ENCODE data around the gene KLHL15.
"Not testable (repeated sequence)": the region's sequence is repeated elsewhere in the genome, so short reads cannot be mapped to it uniquely, and the experiment has no call there.

KLHL15 gene

DNA sequence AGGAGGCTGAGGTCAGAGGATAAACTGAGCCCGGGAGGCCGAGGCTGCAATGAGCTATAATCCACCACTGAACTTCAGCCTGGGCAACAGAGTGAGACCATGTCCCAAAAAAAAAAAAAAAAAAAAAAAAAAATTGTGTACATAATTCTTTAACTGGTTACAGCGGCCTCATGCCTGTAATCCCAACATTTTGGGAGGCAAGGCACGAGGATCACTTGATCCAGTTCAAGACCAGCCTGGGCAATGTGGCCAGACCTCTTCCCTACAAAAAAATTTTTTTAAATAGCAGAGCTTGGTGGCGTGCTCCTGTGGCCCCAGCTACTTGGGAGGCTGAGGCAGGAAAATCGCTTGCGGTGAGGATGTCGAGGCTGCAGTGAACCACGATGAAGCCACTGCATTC is 9.3 kb downstream of the KLHL15 start:
- no peak for DNase-seq (ENCODE audit: low read depth in 2 of 3, low spot score in 1 of 3)

- DNase-seq (ENCODE audit: low read depth in 2 of 3, low spot score in 1 of 3) = peak; percentile 32 to 40 (median 34)
Measured at GRCh38 chrX:24014388-24015018, 12.5 kb downstream of the KLHL15 start.

DNA sequence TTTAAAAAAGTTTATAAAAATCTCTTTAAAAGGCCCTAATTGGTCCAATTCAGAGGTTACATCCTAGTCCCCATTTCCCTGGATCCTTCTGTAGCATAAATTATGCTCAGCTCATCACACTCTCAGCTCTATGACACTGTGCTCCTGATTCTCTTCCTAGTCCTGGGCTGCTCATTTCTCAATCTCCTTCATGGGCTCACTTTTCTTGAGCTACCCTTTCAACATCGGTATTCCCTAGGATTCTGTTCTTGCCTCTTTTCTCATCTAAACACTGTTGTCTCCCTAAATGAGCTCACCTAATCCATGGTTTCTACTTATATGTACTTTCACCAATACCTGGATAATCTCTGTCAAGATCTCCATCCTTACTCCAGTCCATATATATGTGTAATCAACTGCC is 14.7 kb downstream of the KLHL15 start:
- DNase-seq (ENCODE audit: low read depth in 2 of 3, low spot score in 1 of 3) = no peak

- no peak for DNase-seq (ENCODE audit: low read depth in 2 of 3, low spot score in 1 of 3)
Measured at GRCh38 chrX:24005867-24006266, 21.1 kb downstream of the KLHL15 start.

GRCh38 chrX:24005028-24005427 is 22.0 kb downstream of the KLHL15 start:
- no peak for DNase-seq (ENCODE audit: low read depth in 2 of 3, low spot score in 1 of 3)

DNA sequence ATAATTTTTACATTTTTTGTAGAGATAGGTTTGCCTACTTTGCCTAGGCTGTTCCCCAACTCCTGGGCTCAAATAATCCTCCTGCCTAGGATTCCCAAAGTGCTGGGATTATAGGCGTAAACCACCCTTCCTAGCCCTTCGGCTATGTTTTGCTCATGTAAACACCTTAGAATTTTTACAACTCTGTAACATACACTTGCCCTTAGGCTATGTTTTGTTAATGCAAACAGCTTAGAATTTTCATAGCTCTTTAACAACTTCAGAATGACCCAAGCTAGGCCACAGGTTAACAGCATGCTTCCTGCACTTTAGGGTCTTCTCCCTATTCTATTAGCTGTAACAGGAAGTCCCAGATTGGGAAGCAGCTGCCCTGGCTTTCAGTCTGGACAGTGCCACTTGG is 24.2 kb downstream of the KLHL15 start:
- no peak for DNase-seq (ENCODE audit: low read depth in 2 of 3, low spot score in 1 of 3)

DNA sequence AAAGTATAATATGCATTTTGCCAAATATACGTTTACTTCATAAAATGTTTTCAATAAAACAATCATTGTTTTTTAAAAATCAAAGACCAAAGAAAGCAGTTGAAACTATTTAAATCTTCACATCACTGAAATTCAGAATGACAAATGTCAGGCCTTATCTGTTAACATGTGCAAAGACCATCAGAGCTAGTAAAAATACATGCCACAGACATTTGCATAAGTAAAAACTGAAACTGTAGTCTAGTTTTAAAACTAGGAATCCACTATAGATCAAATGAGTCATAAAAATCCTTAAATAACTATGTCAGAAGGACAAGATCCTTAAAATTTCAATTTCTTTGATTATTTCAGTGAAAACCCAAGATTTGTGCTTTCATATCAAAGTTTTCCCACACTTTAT is 24.8 kb downstream of the KLHL15 start:
- DNase-seq (ENCODE audit: low read depth in 2 of 3, low spot score in 1 of 3) = no peak

DNA sequence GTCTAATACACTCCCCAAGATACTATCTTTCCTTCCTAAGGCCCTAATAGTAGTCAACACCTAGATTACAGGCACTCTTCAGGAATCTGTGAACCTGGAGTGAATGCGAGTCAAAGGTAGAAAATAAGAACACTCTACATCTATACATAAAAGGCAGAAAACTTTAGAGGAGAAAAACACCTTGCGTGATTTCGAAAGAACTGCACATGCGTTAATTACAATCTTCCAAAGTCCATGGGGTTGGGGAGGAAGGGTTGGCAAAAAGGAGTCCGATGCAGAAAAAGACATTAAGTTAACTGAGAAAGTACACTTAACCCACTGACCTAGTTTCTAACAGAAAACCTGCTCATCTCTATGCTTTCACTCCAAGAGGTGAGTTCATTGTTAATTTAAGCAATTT is 27.3 kb downstream of the KLHL15 start:
- no peak for DNase-seq (ENCODE audit: low read depth in 2 of 3, low spot score in 1 of 3)

GRCh38 chrX:23993012-23993633 is 33.9 kb downstream of the KLHL15 start:
- no peak for DNase-seq (ENCODE audit: low read depth in 2 of 3, low spot score in 1 of 3)

GRCh38 chrX:23992431-23992830 is 34.6 kb downstream of the KLHL15 start:
- no peak for DNase-seq (ENCODE audit: low read depth in 2 of 3, low spot score in 1 of 3)

- DNase-seq (ENCODE audit: low read depth in 2 of 3, low spot score in 1 of 3) = no peak
Measured at GRCh38 chrX:23990455-23990854, 36.5 kb downstream of the KLHL15 start.

DNA sequence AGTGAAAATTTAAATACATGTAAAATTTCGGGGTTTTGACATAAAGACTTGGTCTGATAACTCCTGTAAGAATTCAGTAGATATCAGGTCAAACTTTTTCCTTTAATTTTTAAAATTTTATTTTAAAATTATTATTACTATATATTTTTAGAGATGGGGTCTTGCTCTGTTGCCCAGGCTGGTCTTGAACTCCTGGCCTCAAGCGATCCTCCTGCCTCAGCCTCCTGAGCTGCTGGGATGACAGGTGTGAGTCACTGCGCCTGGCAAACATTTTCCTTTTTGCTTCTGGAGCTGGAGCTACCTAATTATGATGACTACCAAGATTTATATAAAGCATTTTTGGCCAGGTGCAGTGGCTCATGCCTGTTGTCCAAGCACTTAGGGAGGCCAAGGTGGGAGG is 37.3 kb downstream of the KLHL15 start:
- no peak for DNase-seq (ENCODE audit: low read depth in 2 of 3, low spot score in 1 of 3)

- no peak for DNase-seq (ENCODE audit: low read depth in 2 of 3, low spot score in 1 of 3)
Measured at GRCh38 chrX:23982891-23983290, 44.1 kb downstream of the KLHL15 start.

GRCh38 chrX:23981711-23982110 is 45.3 kb downstream of the KLHL15 start:
- no peak for DNase-seq (ENCODE audit: low read depth in 2 of 3, low spot score in 1 of 3)

DNA sequence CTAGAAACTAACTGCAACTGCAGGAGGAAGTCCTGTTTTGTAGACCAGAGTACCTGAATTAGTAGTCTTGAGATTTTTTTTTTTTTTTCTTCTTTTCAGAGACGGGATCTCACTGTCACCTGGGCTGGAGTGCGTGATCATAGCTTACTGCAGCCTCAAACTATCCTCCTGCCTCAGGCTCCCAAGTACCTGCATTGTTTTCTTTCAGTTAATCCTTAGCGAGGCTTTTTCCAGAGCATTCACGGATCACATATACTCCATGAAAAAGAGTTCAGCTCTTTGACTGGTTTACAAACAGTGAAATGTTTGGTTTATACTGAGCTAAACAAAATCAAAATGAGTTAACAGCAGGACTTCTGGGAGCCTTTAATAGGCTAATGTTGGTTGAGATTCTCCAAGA is 45.8 kb downstream of the KLHL15 start:
- DNase-seq (ENCODE audit: low read depth in 2 of 3, low spot score in 1 of 3) = no peak

- DNase-seq (ENCODE audit: low read depth in 2 of 3, low spot score in 1 of 3) = no peak
Measured at GRCh38 chrX:23980011-23980441, 47.0 kb downstream of the KLHL15 start.

- DNase-seq (ENCODE audit: low read depth in 2 of 3, low spot score in 1 of 3) = no peak
Measured at GRCh38 chrX:23978491-23978890, 48.5 kb downstream of the KLHL15 start.

- not testable (repeated sequence) for DNase-seq (ENCODE audit: low read depth in 2 of 3, low spot score in 1 of 3)
Measured at GRCh38 chrX:23965630-23966029, 61.4 kb downstream of the KLHL15 start.

DNA sequence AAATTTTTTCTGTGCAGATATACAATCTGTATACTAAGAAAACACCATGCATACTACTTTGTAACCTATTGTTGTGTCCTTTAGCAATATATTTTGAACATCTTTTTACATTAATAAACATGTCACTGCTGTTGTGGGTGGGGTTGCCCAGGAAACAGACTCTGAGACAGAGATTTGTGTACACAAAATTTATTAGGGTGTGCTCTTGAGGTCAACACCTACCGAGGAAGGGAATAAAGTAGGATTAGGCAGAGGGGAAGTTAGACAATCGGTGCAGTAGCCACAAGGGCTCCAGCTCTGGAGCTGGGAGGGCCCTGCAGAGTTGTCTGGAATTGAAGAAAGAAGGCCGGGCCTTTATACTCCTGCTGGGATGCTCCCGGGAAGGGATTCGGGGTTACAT is 62.8 kb downstream of the KLHL15 start:
- no peak for DNase-seq (ENCODE audit: low read depth in 2 of 3, low spot score in 1 of 3)

- DNase-seq (ENCODE audit: low read depth in 2 of 3, low spot score in 1 of 3) = no peak
Measured at GRCh38 chrX:23959781-23960180, 67.2 kb downstream of the KLHL15 start.

GRCh38 chrX:23954396-23954795 is 72.6 kb downstream of the KLHL15 start:
- no peak for DNase-seq (ENCODE audit: low read depth in 2 of 3, low spot score in 1 of 3)

GRCh38 chrX:23953908-23954269 is 73.1 kb downstream of the KLHL15 start:
- no peak for DNase-seq (ENCODE audit: low read depth in 2 of 3, low spot score in 1 of 3)
